Mononuclear cell (primary cell): ENCODE measurements around the gene CTDSP2. TPM values are rescaled to one million over a fixed set of nuclear protein-coding genes. Genes with fewer than 3 reads are reported as not detected.
"Not testable (repeated sequence)": the region's sequence is repeated elsewhere in the genome, so short reads cannot be mapped to it uniquely, and the experiment has no call there.

Experiments
- H3K27me3 ChIP-seq: 2 replicates; pipeline ENCODE4 v1.6.0; 2011; ENCODE audit warnings: low read length, control low read depth; ENCODE audit not compliant: insufficient read depth
- H3K4me1 ChIP-seq: 2 replicates; pipeline ENCODE4 v1.5.1; 2011; ENCODE audit warnings: mild to moderate bottlenecking, low read length, control low read depth; ENCODE audit not compliant: insufficient read depth
- H3K4me3 ChIP-seq: 2 replicates; pipeline ENCODE4 v1.5.1; 2011; ENCODE audit warnings: mild to moderate bottlenecking, low read length, moderate library complexity
- H3K9me3 ChIP-seq: 2 replicates; pipeline ENCODE4 v1.5.1; 2011; ENCODE audit warnings: low read depth, mild to moderate bottlenecking, control low read depth, low read length
- total RNA-seq: library from RNA; depleted of rRNA; stranded (reverse); fragments of >200 nt; gene quantifications from one replicate; pipeline ENCODE4 v1.2.3, GENCODE V29; 2012

Gene CTDSP2
- total RNA-seq, 1 donor, result 60.2 TPM

- Histone ChIP-seq H3K4me3 (no peak overlapping the region), H3K4me1 (peaks cover 45% of the 10 kb centered on the region), H3K9me3 (no peaks in the 10 kb centered on the region), H3K27me3 (peaks cover 9% of the 10 kb centered on the region)
Observed at GRCh38 chr12:57850854-57851430, 4.4 kb upstream of the CTDSP2 start.

- peaks cover 39% of the 10 kb centered on the region for H3K4me1 ChIP-seq
- H3K9me3 ChIP-seq, H3K4me3 ChIP-seq, H3K27me3 ChIP-seq: not testable (repeated sequence)
Observed at GRCh38 chr12:57849447-57849846, 2.9 kb upstream of the CTDSP2 start.

- H3K4me3 ChIP-seq, result no peak overlapping the region
- no peaks in the 10 kb centered on the region for H3K9me3 ChIP-seq
- peaks cover 40% of the 10 kb centered on the region for H3K4me1 ChIP-seq
- H3K27me3 ChIP-seq, result peaks cover 9% of the 10 kb centered on the region
Observed at GRCh38 chr12:57849035-57849434, 2.5 kb upstream of the CTDSP2 start.

- Histone ChIP-seq H3K4me3 (no peak overlapping the region), H3K27me3 (peaks cover 9% of the 10 kb centered on the region), H3K4me1 (peaks cover 48% of the 10 kb centered on the region), H3K9me3 (no peaks in the 10 kb centered on the region)
Observed at GRCh38 chr12:57848208-57848607, 1.7 kb upstream of the CTDSP2 start.

GRCh38 chr12:57846285-57846576 is 298 bp downstream of the CTDSP2 start:
- Histone ChIP-seq H3K9me3 (no peaks in the 10 kb centered on the region), H3K4me1 (peaks cover 55% of the 10 kb centered on the region), H3K4me3 (peak overlapping the region; percentile 94), H3K27me3 (no peaks in the 10 kb centered on the region)

GRCh38 chr12:57845478-57846284 is 848 bp downstream of the CTDSP2 start:
- Histone ChIP-seq H3K27me3 (no peaks in the 10 kb centered on the region), H3K9me3 (no peaks in the 10 kb centered on the region), H3K4me3 (peak overlapping the region; percentile 94), H3K4me1 (peaks cover 56% of the 10 kb centered on the region)

GRCh38 chr12:57844709-57845477 is 1.6 kb downstream of the CTDSP2 start:
- Histone ChIP-seq H3K27me3 (no peaks in the 10 kb centered on the region), H3K4me3 (peak overlapping the region; percentile 94), H3K9me3 (no peaks in the 10 kb centered on the region), H3K4me1 (peaks cover 60% of the 10 kb centered on the region)

GRCh38 chr12:57842342-57843294 is 3.9 kb downstream of the CTDSP2 start:
- Histone ChIP-seq H3K27me3 (no peaks in the 10 kb centered on the region), H3K4me3 (no peak overlapping the region), H3K9me3 (no peaks in the 10 kb centered on the region), H3K4me1 (peaks cover 76% of the 10 kb centered on the region)

GRCh38 chr12:57841445-57841844 is 5.1 kb downstream of the CTDSP2 start:
- Histone ChIP-seq H3K27me3 (no peaks in the 10 kb centered on the region), H3K9me3 (no peaks in the 10 kb centered on the region), H3K4me3 (no peak overlapping the region), H3K4me1 (peaks cover 81% of the 10 kb centered on the region)

- no peaks in the 10 kb centered on the region for H3K27me3 ChIP-seq
- peaks cover 88% of the 10 kb centered on the region for H3K4me1 ChIP-seq
- H3K4me3 ChIP-seq, result no peak overlapping the region
- H3K9me3 ChIP-seq, result no peaks in the 10 kb centered on the region
Observed at GRCh38 chr12:57840726-57841125, 5.8 kb downstream of the CTDSP2 start.

GRCh38 chr12:57839996-57840395 is 6.5 kb downstream of the CTDSP2 start:
- Histone ChIP-seq H3K4me1 (peaks cover 95% of the 10 kb centered on the region), H3K9me3 (no peaks in the 10 kb centered on the region), H3K4me3 (no peak overlapping the region), H3K27me3 (no peaks in the 10 kb centered on the region)

- Histone ChIP-seq H3K9me3 (no peaks in the 10 kb centered on the region), H3K4me3 (no peak overlapping the region), H3K27me3 (no peaks in the 10 kb centered on the region), H3K4me1 (peaks cover 99% of the 10 kb centered on the region)
Observed at GRCh38 chr12:57838594-57839302, 7.8 kb downstream of the CTDSP2 start.

GRCh38 chr12:57837864-57838562 is 8.5 kb downstream of the CTDSP2 start:
- no peaks in the 10 kb centered on the region for H3K27me3 ChIP-seq
- H3K4me3 ChIP-seq, result no peak overlapping the region
- peaks cover 99% of the 10 kb centered on the region for H3K4me1 ChIP-seq
- H3K9me3 ChIP-seq, result no peaks in the 10 kb centered on the region
